Vagina (tissue), 2 donors: ENCODE measurements around the gene TMEM151A. TPM values are rescaled to one million over a fixed set of nuclear protein-coding genes. Genes with fewer than 3 reads are reported as not detected.
"Not testable (repeated sequence)": the region's sequence is repeated elsewhere in the genome, so short reads cannot be mapped to it uniquely, and the experiment has no call there.

Source experiments
- DNase-seq, 2 donors: peaks; one replicate each; pipeline ENCODE4 v3.0.0-alpha.2; 2017; ENCODE audit errors: extremely low spot score in 2 of 2
- H3K27ac ChIP-seq: fragments of 200-600 bp; sonication (generic); one replicate; pipeline ENCODE4 v1.5.1; 2019
- H3K27me3 ChIP-seq: fragments of 200-600 bp; sonication (generic); one replicate; pipeline ENCODE4 v1.5.1; 2019
- H3K36me3 ChIP-seq, 2 donors: fragments of 200-600 bp; sonication (generic); one replicate each; pipeline ENCODE4 v1.5.1; 2017 to 2019
- H3K4me1 ChIP-seq: fragments of 200-600 bp; sonication (generic); one replicate; pipeline ENCODE4 v1.5.1; 2019
- H3K4me3 ChIP-seq, 2 donors: fragments of 200-600 bp; sonication (generic); 1 replicate in 1 of 2; 2 replicates in 1 of 2; pipeline ENCODE4 v1.5.1; 2016 to 2019
- H3K9me3 ChIP-seq: fragments of 200-600 bp; sonication (generic); one replicate; pipeline ENCODE4 v1.5.1; 2019
- POLR2A ChIP-seq, 2 donors: fragments of 450-650 bp; IDR thresholded peaks; one replicate each; pipeline ENCODE4 v1.6.1; 2017; ENCODE audit warnings: antibody characterized with exemption in 2 of 2, mild to moderate bottlenecking in 2 of 2, moderate library complexity in 2 of 2
- POLR2AphosphoS5 ChIP-seq, 2 donors: sonication (generic); formaldehyde crosslinking; IDR thresholded peaks; one replicate each; pipeline ENCODE4 v1.9.0; 2017; ENCODE audit warnings: antibody characterized with exemption in 2 of 2, mild to moderate bottlenecking in 2 of 2, low read depth in 1 of 2; ENCODE audit not compliant: insufficient read depth in 1 of 2
- intact Hi-C: fragments of 100-400 bp; cut with DNase I; formaldehyde crosslinking; loops from one replicate; pipeline ENCODE4 v1.15.1; 2023
- total RNA-seq: library from RNA; depleted of rRNA; stranded (reverse); fragments of >200 nt; gene quantifications from one replicate; pipeline ENCODE4 v1.2.3, GENCODE V29; 2016
- TF ChIP-seq, protein P1 (sequence below), 3 experiments: fragments of 450-650 bp in 2 of 3; fragments of 200-600 bp in 1 of 3; sonication (generic) in 1 of 3; IDR thresholded peaks; one replicate each; pipeline ENCODE4 v1.5.1; 2017 to 2019; ENCODE audit warnings: antibody characterized with exemption in 3 of 3, mild to moderate bottlenecking in 2 of 3, moderate library complexity in 2 of 3

Gene TMEM151A
- total RNA-seq, 1 donor from 2014 or later, result 1.7 TPM

DNA sequence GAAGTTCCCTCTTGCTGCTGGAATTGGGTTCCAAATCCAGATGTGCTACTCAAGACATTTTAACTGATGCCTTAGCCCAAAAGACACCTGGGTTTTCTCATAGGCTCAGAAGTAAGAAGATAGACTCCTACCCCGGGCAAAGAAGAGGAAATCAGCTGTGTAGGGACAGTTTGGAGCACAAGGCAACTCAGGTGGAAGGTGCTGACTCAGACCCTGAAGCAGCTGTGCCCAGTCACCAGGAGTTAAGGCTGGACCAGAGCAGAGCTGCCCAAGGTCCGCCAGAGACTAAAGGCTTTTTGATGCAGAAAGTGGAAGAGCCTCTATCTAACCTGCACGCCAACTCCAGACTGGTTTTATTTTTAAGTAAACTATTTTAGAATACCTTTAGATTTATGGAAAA lies 43.9 kb upstream of the TMEM151A start:
- Histone ChIP-seq H3K4me1 (no peaks in the 10 kb centered on the region), H3K27me3 (no peaks in the 10 kb centered on the region), H3K27ac (no peak overlapping the region), H3K9me3 (no peaks in the 10 kb centered on the region), H3K4me3 (no peak overlapping the region), H3K36me3 (peaks cover 0 to 10% of the 10 kb centered on the region in 2 donors)
- TF ChIP-seq POLR2AphosphoS5 (IDR thresholded peaks at IDR 0.05; ENCODE audit: insufficient read depth in 1 of 2, low read depth in 1 of 2), result no peak
- no peak for TF ChIP-seq POLR2A (IDR thresholded peaks at IDR 0.05)
- TF ChIP-seq, protein P1, sequence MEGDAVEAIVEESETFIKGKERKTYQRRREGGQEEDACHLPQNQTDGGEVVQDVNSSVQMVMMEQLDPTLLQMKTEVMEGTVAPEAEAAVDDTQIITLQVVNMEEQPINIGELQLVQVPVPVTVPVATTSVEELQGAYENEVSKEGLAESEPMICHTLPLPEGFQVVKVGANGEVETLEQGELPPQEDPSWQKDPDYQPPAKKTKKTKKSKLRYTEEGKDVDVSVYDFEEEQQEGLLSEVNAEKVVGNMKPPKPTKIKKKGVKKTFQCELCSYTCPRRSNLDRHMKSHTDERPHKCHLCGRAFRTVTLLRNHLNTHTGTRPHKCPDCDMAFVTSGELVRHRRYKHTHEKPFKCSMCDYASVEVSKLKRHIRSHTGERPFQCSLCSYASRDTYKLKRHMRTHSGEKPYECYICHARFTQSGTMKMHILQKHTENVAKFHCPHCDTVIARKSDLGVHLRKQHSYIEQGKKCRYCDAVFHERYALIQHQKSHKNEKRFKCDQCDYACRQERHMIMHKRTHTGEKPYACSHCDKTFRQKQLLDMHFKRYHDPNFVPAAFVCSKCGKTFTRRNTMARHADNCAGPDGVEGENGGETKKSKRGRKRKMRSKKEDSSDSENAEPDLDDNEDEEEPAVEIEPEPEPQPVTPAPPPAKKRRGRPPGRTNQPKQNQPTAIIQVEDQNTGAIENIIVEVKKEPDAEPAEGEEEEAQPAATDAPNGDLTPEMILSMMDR (IDR thresholded peaks at IDR 0.05), result no peak
- intact Hi-C loops, result no loop called here
- no peak for DNase-seq

DNA sequence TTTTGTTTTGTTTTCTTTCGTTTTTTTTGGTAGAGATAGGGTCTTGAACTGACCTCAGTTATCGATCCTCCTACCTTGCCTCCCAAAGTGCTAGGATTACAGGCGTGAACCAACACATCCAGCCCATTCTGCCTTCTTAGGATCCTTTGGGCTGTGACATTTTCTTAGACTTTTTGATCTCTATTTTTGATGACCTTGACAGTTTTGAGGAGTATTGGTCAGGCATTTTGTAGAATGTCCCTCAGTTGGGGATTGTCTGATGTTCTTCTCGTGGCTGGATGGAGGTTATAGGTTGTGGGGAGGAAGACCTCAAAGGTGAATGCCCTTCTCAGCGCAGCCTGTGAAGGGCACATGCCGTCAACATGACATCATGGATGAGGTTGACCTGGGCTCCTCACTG lies 42.8 kb upstream of the TMEM151A start:
- no peak overlapping the region for H3K27ac ChIP-seq
- no peak for DNase-seq
- intact Hi-C loops, result no loop called here
- no peaks in the 10 kb centered on the region for H3K9me3 ChIP-seq
- H3K4me3 ChIP-seq, result no peak overlapping the region
- H3K4me1 ChIP-seq, result no peaks in the 10 kb centered on the region
- TF ChIP-seq, protein P1 (IDR thresholded peaks at IDR 0.05), result no peak
- no peak for TF ChIP-seq POLR2AphosphoS5 (IDR thresholded peaks at IDR 0.05; ENCODE audit: insufficient read depth in 1 of 2, low read depth in 1 of 2)
- TF ChIP-seq POLR2A (IDR thresholded peaks at IDR 0.05), result no peak
- no peaks in the 10 kb centered on the region for H3K27me3 ChIP-seq
- peaks cover 0 to 4% of the 10 kb centered on the region in 2 donors for H3K36me3 ChIP-seq

DNA sequence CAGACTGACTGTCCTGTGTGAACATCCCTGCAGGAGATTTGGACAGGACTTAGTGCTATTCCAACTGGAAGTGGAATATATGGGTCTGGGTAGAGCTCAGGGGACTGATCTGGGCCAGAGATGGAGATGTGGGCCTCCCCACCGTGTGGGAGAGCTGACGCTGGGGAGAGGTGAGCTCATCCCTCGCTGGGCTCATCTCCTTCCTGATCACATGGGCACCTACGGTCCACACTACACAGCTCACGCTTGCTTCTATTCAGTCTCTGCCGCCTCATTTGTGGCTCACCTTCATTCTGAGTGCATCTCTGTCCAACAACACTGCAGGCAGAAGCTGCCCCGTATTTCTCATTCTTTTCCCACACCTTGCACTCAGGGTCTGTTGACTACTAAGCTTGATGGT lies 39.9 kb upstream of the TMEM151A start:
- no peak for TF ChIP-seq POLR2AphosphoS5 (IDR thresholded peaks at IDR 0.05; ENCODE audit: insufficient read depth in 1 of 2, low read depth in 1 of 2)
- TF ChIP-seq, protein P1 (IDR thresholded peaks at IDR 0.05), result no peak
- no peak for TF ChIP-seq POLR2A (IDR thresholded peaks at IDR 0.05)
- H3K4me3 ChIP-seq, result no peak overlapping the region
- no peaks in the 10 kb centered on the region for H3K9me3 ChIP-seq
- no peaks in the 10 kb centered on the region for H3K27me3 ChIP-seq
- H3K27ac ChIP-seq, result no peak overlapping the region
- no peaks in the 10 kb centered on the region for H3K36me3 ChIP-seq
- peaks cover 5% of the 10 kb centered on the region for H3K4me1 ChIP-seq
- intact Hi-C loops, result no loop called here
- DNase-seq, result no peak

DNA sequence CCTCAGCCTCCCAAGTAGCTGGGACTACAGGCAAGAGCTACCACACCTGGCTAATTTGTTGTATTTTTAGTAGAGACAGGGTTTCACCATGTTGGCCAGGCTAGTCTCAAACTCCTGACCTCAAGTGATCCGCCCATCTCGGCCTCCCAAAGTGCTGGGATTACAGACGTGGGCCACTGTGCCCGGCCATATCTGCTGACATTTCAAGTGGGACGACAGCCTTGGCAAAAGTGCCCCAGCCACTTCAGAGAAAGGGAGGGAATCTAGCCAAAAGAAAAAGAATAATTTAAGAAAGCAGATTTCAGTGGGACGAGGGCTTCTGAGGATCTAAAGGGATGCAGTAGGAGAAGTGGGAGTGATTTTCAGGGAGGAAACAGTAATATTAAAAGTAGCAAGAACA lies 38.6 kb upstream of the TMEM151A start:
- H3K36me3 ChIP-seq, result not testable (repeated sequence)

DNA sequence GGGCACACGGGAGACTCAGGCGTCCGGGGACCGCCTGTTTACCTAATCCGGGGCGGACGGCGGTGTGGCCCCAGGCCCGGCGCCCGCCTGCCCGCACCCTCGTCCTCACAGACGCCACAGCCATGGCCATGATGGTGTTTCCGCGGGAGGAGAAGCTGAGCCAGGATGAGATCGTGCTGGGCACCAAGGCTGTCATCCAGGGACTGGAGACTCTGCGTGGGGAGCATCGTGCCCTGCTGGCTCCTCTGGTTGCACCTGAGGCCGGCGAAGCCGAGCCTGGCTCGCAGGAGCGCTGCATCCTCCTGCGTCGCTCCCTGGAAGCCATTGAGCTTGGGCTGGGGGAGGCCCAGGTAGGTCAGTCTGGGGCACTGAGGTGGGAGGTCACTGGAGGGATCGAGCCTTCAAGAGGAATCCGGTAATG lies 33.2 kb upstream of the TMEM151A start:
- intact Hi-C loops, result no loop called here
- Histone ChIP-seq H3K4me3 (peak overlapping the region; percentile 83 to 90), H3K4me1 (peaks cover 20% of the 10 kb centered on the region), H3K27me3 (no peaks in the 10 kb centered on the region), H3K27ac (peak overlapping the region; percentile 88), H3K9me3 (no peaks in the 10 kb centered on the region), H3K36me3 (peaks cover 0 to 31% of the 10 kb centered on the region in 2 donors)
- DNase-seq, result no peak
- TF ChIP-seq, protein P1 (IDR thresholded peaks at IDR 0.05), result no peak
- peak in 1 of 2 donors; percentile 18 for TF ChIP-seq POLR2AphosphoS5 (IDR thresholded peaks at IDR 0.05; ENCODE audit: insufficient read depth in 1 of 2, low read depth in 1 of 2)

More for the DNA sequence above, 38.6 kb upstream of the TMEM151A start:
- H3K27ac ChIP-seq, H3K4me1 ChIP-seq, H3K9me3 ChIP-seq, H3K27me3 ChIP-seq, DNase-seq, intact Hi-C loops, H3K4me3 ChIP-seq: not testable (repeated sequence)

DNA sequence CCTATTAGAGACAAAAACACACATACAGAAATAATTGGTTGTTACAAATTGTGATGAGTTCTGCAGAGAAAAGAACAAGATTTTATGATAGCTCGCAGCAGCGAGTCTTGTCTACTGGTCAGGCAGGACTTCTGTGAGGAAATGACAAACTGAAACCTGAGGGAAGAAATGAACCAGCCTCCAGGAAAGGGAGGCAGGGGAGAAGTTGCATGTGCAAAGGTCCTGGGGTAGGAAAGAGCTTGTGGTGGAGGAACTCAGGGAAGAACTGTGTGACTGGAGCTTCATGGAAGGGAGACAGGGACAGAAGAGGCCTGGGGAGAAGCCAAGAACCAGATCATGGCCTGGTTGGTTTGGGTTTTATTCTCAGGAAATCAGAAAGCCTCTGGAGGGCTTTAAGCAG lies 32.5 kb upstream of the TMEM151A start:
- H3K4me1 ChIP-seq, result peaks cover 20% of the 10 kb centered on the region
- peaks cover 0 to 36% of the 10 kb centered on the region in 2 donors for H3K36me3 ChIP-seq
- TF ChIP-seq, protein P1 (IDR thresholded peaks at IDR 0.05), result no peak
- TF ChIP-seq POLR2A (IDR thresholded peaks at IDR 0.05), result no peak
- TF ChIP-seq POLR2AphosphoS5 (IDR thresholded peaks at IDR 0.05; ENCODE audit: insufficient read depth in 1 of 2, low read depth in 1 of 2), result no peak
- no peaks in the 10 kb centered on the region for H3K27me3 ChIP-seq
- intact Hi-C loops, result no loop called here
- no peaks in the 10 kb centered on the region for H3K9me3 ChIP-seq
- DNase-seq, result no peak
- H3K27ac ChIP-seq, result no peak overlapping the region
- H3K4me3 ChIP-seq, result no peak overlapping the region
